Natural killer cell (primary cell): ENCODE data around the gene ERI3. TPM values are rescaled to one million over a fixed set of nuclear protein-coding genes. Genes with fewer than 3 reads are reported as not detected.

Source experiments
- ATAC-seq, 3 donors: fragments of 150-1000 bp in 2 of 3; fragments of 200-7000 bp in 1 of 3; cut with Tn5 transposase; 1 replicate in 1 of 3; 2 replicates in 2 of 3; pipeline ENCODE4 v1.10.0; 2021; ENCODE audit warnings: mild to moderate bottlenecking in 2 of 3, moderate library complexity in 2 of 3
- DNase-seq, 2 donors: peaks; one replicate each; pipeline versions ENCODE4 v3.0.0 to v3.0.0-alpha.2; 2013 to 2021; ENCODE audit warnings: mixed read lengths in 1 of 2
- H3K27ac ChIP-seq: one replicate; pipeline ENCODE4 v1.5.1; 2013; ENCODE audit warnings: mild to moderate bottlenecking, low read length
- H3K27me3 ChIP-seq: one replicate; pipeline ENCODE4 v1.6.1; 2013; ENCODE audit warnings: low read length; ENCODE audit not compliant: control insufficient read depth, insufficient read depth
- H3K36me3 ChIP-seq: one replicate; pipeline ENCODE4 v1.6.1; 2013; ENCODE audit warnings: low read length; ENCODE audit not compliant: control insufficient read depth, insufficient read depth
- H3K4me1 ChIP-seq: one replicate; pipeline ENCODE4 v1.6.1; 2013; ENCODE audit warnings: low read length; ENCODE audit not compliant: control insufficient read depth, insufficient read depth
- H3K4me3 ChIP-seq: one replicate; pipeline ENCODE4 v1.5.1; 2013; ENCODE audit warnings: low read length
- H3K9me3 ChIP-seq: one replicate; pipeline ENCODE4 v1.6.1; 2013; ENCODE audit warnings: low read length; ENCODE audit not compliant: control insufficient read depth, insufficient read depth
- H3K27ac Mint-ChIP-seq, 2 donors: one replicate each; pipeline ENCODE4 v1.8.0; 2022; ENCODE audit warnings: mild to moderate bottlenecking in 2 of 2, mixed read lengths in 2 of 2, moderate library complexity in 1 of 2
- H3K27me3 Mint-ChIP-seq, 2 donors: one replicate each; pipeline ENCODE4 v1.8.0; 2022; ENCODE audit warnings: low read depth in 2 of 2, mixed read lengths in 2 of 2
- H3K36me3 Mint-ChIP-seq: one replicate; pipeline ENCODE4 v1.8.0; 2022; ENCODE audit warnings: mixed read lengths
- H3K4me1 Mint-ChIP-seq, 2 donors: one replicate each; pipeline ENCODE4 v1.8.0; 2022; ENCODE audit warnings: mixed read lengths in 2 of 2
- H3K4me3 Mint-ChIP-seq: one replicate; pipeline ENCODE4 v1.8.0; 2022; ENCODE audit warnings: mild to moderate bottlenecking, moderate library complexity, mixed read lengths
- H3K9me3 Mint-ChIP-seq, 2 donors: one replicate each; pipeline ENCODE4 v1.8.0; 2022; ENCODE audit warnings: mixed read lengths in 2 of 2
- CTCF ChIP-seq: fragments of 200-600 bp; IDR thresholded peaks from one replicate; pipeline ENCODE4 v1.8.0; 2022; ENCODE audit warnings: antibody characterized with exemption
- WGBS: methylation state at CpG from one replicate; pipeline ENCODE4 v1.1.7; 2013; ENCODE audit warnings: missing lambda C conversion rate; ENCODE audit not compliant: insufficient coverage; 5-methylcytosine and 5-hydroxymethylcytosine counted together
- intact Hi-C: fragments of 100-400 bp; cut with micrococcal nuclease; formaldehyde crosslinking; loops from one replicate; pipeline ENCODE4 v1.14.2; 2022
- total RNA-seq, 4 donors: library from RNA; stranded (reverse); fragments of 120-200 nt in 1 of 4; gene quantifications; one replicate each; pipeline versions ENCODE4 v1.2.3 to v1.2.4, GENCODE V29; 2013 to 2022

ERI3 gene
- total RNA-seq, 3 donors from 2014 or later (not counting 1 experiment from before 2014, with no cell fraction given): 28.3 to 35.3 (median 30.4) TPM

DNA sequence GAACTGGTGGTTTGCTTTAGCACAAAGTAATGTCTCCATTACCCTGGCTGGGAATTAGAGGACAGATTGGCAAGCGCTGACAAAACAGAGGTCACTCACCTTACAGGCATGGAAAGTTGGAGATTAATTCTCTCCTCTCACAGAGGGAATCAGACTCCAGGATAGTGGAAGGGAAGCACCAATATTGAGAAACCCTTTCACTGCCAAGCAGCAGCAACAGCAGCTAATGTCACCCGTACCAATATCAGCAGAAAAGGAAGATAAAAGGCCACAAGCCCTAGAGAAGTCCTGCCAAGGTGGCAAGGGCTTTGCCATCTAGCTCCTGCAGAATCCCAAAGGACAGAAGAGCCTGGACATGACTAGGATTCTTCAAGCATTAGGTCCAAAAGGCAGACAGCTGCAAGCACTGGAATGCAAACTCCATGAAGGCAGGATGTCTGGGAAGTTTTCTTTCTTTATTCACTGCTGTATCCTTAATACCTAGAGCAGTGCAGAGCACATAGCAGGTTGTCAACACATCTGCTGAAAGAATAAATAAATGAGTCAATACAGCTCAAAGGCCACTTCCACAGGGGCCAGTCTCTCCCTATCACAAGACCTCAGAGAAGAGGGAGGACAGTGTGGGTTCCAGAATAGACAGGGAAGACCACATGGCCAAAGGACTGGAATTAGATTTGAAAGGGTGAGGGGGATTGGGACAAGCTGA lies 57.2 kb downstream of the ERI3 start:
- H3K4me3 Mint-ChIP-seq: no peak overlapping the region
- no peak for ATAC-seq
- no peak for TF ChIP-seq CTCF
- H3K36me3 Mint-ChIP-seq: no peaks in the 10 kb centered on the region
- H3K9me3 Mint-ChIP-seq: no peaks in the 10 kb centered on the region
- H3K9me3 ChIP-seq: no peaks in the 10 kb centered on the region
- no peaks in the 10 kb centered on the region for H3K27me3 ChIP-seq
- H3K4me1 Mint-ChIP-seq: no peaks in the 10 kb centered on the region
- no peaks in the 10 kb centered on the region for H3K27me3 Mint-ChIP-seq
- no peak for DNase-seq
- WGBS: 100% methylated on average over 1 of the region's 2 CpGs
- H3K27ac Mint-ChIP-seq: no peak overlapping the region
- H3K27ac ChIP-seq: no peak overlapping the region
- no peak overlapping the region for H3K4me3 ChIP-seq
- intact Hi-C loops: no loop called here
- H3K4me1 ChIP-seq: no peaks in the 10 kb centered on the region
- peaks cover 34% of the 10 kb centered on the region for H3K36me3 ChIP-seq

GRCh38 chr1:44296806-44297205 lies 58.3 kb downstream of the ERI3 start:
- intact Hi-C loops: no loop called here
- Mint-ChIP-seq H3K27me3 (no peaks in the 10 kb centered on the region), H3K27ac (no peak overlapping the region), H3K36me3 (no peaks in the 10 kb centered on the region), H3K9me3 (no peaks in the 10 kb centered on the region), H3K4me1 (no peaks in the 10 kb centered on the region), H3K4me3 (no peak overlapping the region)
- DNase-seq: no peak
- no peak for ATAC-seq
- Histone ChIP-seq H3K9me3 (no peaks in the 10 kb centered on the region), H3K4me1 (no peaks in the 10 kb centered on the region), H3K36me3 (peaks cover 27% of the 10 kb centered on the region), H3K27ac (no peak overlapping the region), H3K4me3 (no peak overlapping the region), H3K27me3 (no peaks in the 10 kb centered on the region)
- TF ChIP-seq CTCF: no peak
- 97% methylated on average over 7 of the region's 7 CpGs for WGBS

DNA sequence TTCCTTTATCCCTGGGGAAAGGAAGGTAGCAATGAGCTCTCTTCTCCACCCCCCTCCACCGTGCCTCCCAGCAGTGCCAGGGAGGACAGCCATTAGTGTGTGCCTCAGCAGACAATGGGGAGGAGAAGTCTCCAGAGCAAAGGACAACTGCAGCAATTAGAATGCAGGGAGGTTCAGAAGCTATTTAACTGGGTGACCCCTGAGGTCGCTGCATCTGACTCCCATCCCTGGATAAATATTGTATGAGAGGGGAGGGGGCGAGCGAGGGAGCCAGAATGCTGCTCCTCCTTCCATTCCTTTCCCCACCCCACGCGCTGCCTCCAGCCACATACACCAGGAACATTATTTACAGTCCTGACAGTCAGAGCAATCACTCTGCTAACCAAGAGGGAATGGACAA lies 59.0 kb downstream of the ERI3 start:
- DNase-seq: no peak
- Mint-ChIP-seq H3K4me1 (no peaks in the 10 kb centered on the region), H3K9me3 (no peaks in the 10 kb centered on the region), H3K27ac (no peak overlapping the region), H3K27me3 (no peaks in the 10 kb centered on the region), H3K4me3 (no peak overlapping the region), H3K36me3 (no peaks in the 10 kb centered on the region)
- Histone ChIP-seq H3K27ac (no peak overlapping the region), H3K9me3 (no peaks in the 10 kb centered on the region), H3K4me3 (no peak overlapping the region), H3K36me3 (peaks cover 24% of the 10 kb centered on the region), H3K4me1 (no peaks in the 10 kb centered on the region), H3K27me3 (no peaks in the 10 kb centered on the region)
- no peak for ATAC-seq
- no peak for TF ChIP-seq CTCF
- intact Hi-C loops: no loop called here
- 100% methylated on average over 3 of the region's 6 CpGs for WGBS

DNA sequence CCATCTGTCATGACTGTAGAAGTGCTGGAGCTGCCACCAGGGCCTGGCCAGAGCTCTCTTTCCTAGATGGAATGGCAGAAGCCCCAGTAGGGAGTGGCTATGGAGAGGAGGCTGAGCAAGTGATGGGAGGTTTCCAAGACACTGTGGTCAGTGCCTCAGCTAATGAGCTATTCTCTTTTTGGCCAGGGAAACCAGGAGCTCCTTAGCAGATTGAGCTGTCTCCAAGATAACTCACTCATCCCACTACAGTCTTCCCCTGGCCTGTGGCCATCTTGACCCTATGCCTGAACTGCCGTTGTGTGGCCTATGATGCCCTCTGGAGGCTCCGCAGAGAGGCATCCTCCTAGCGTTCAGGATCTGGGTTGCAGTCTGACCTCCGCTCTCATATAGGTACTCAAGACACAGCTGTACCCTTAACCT lies 60.5 kb downstream of the ERI3 start:
- H3K27me3 ChIP-seq: no peaks in the 10 kb centered on the region
- no peak overlapping the region for H3K27ac ChIP-seq
- no peak overlapping the region for H3K4me3 Mint-ChIP-seq

More for the DNA sequence above, 60.5 kb downstream of the ERI3 start:
- ATAC-seq: no peak
- H3K36me3 ChIP-seq: peaks cover 24% of the 10 kb centered on the region
- Mint-ChIP-seq H3K9me3 (no peaks in the 10 kb centered on the region), H3K4me1 (no peaks in the 10 kb centered on the region), H3K27me3 (no peaks in the 10 kb centered on the region), H3K27ac (no peak overlapping the region), H3K36me3 (no peaks in the 10 kb centered on the region)
- H3K4me1 ChIP-seq: no peaks in the 10 kb centered on the region
- WGBS: 89% methylated on average over 4 of the region's 4 CpGs
- TF ChIP-seq CTCF: no peak
- no peak for DNase-seq
- no peak overlapping the region for H3K4me3 ChIP-seq
- H3K9me3 ChIP-seq: no peaks in the 10 kb centered on the region
- intact Hi-C loops: no loop called here
